Activated CD8-positive, alpha-beta T cell treated with anti-CD3 and anti-CD28 coated beads for 36 hours (primary cell): ENCODE results near the gene TRAFD1. TPM values are rescaled to one million over a fixed set of nuclear protein-coding genes. Genes with fewer than 3 reads are reported as not detected.

Source experiments
- ATAC-seq: fragments of 200-7000 bp; cut with Tn5 transposase; one replicate; pipeline ENCODE4 v1.10.0; 2021; ENCODE audit warnings: mild to moderate bottlenecking, moderate library complexity
- CTCF ChIA-PET: fragments of 350-600 bp; sonication (Branson Sonifier 250); formaldehyde crosslinking; loops from one replicate; lab custom pipeline; 2021; ENCODE audit warnings: antibody characterized with exemption; lab: Charles Lee
- POLR2A ChIA-PET: fragments of 350-600 bp; sonication (Branson Sonifier 250); formaldehyde crosslinking; loops from one replicate; lab custom pipeline; 2021; ENCODE audit warnings: antibody characterized with exemption; lab: Charles Lee
- DNase-seq: peaks from one replicate; pipeline ENCODE4 v3.0.0-alpha.2; 2020
- H3K27ac Mint-ChIP-seq: one replicate; pipeline ENCODE4 v1.8.0; 2021; ENCODE audit warnings: mild to moderate bottlenecking, mixed read lengths
- H3K27me3 Mint-ChIP-seq: one replicate; pipeline ENCODE4 v1.8.0; 2021; ENCODE audit warnings: mixed read lengths
- H3K36me3 Mint-ChIP-seq: one replicate; pipeline ENCODE4 v1.8.0; 2021; ENCODE audit warnings: low read depth, mixed read lengths
- H3K4me1 Mint-ChIP-seq: one replicate; pipeline ENCODE4 v1.8.0; 2021; ENCODE audit warnings: low read depth, mixed read lengths
- H3K4me3 Mint-ChIP-seq: one replicate; pipeline ENCODE4 v1.8.0; 2021; ENCODE audit warnings: mild to moderate bottlenecking, moderate library complexity, mixed read lengths
- H3K9me3 Mint-ChIP-seq: one replicate; pipeline ENCODE4 v1.8.0; 2021; ENCODE audit warnings: mixed read lengths
- CTCF ChIP-seq: fragments of 200-600 bp; IDR thresholded peaks from one replicate; pipeline ENCODE4 v1.8.0; 2022; ENCODE audit warnings: antibody characterized with exemption, mild to moderate bottlenecking
- intact Hi-C: fragments of 100-400 bp; cut with micrococcal nuclease; formaldehyde crosslinking; loops from one replicate; pipeline ENCODE4 v1.10.0; 2022
- total RNA-seq, 2 experiments: library from RNA; stranded (reverse); gene quantifications; one replicate each; pipeline ENCODE4 v1.2.3, GENCODE V29; 2021

TRAFD1 gene
- total RNA-seq, result 10 to 100 TPM; 34.6 to 35.8 TPM

GRCh38 chr12:112125250-112125999 is at the start of gene TRAFD1:
Gene TRAFD1 (plus strand): TSS chr12:112125560. CDS start chr12:112130523, 4,963 bp downstream.
- intact Hi-C loops, result no loop called here
- H3K27me3 Mint-ChIP-seq, result no peaks in the 10 kb centered on the region
- ATAC-seq (peak; percentile 99), DNase-seq (peak; percentile 99)
- H3K4me1 Mint-ChIP-seq, result peaks cover 34% of the 10 kb centered on the region
- H3K4me3 Mint-ChIP-seq, result peak within 1 kb of the TSS; percentile 85
- no peak for TF ChIP-seq CTCF
- no peaks in the 10 kb centered on the region for H3K9me3 Mint-ChIP-seq
- CTCF ChIA-PET, result interaction anchor here (1.0 to 2.1 kb wide), 3 partner anchors 9 to 262 kb away, joined by 4 to 8 read pairs (median 5); no protein-coding TSS in a partner anchor
- POLR2A ChIA-PET, result interaction anchor here (0.7 to 8.3 kb wide), 11 partner anchors 11 to 285 kb away, joined by 3 to 117 read pairs (median 5); partner anchors contain the start of gene NAA25
- peak within 1 kb of the TSS; percentile 90 for H3K27ac Mint-ChIP-seq
- peaks cover 3% of the 10 kb centered on the region for H3K36me3 Mint-ChIP-seq

GRCh38 chr12:112087055-112087850 is 38.1 kb upstream of the TRAFD1 start:
- ChIA-PET CTCF (interaction anchor here (0.8 to 2.6 kb wide), 5 partner anchors 9 to 155 kb away, joined by 3 to 7 read pairs (median 4); no protein-coding TSS in a partner anchor), POLR2A (interaction anchor here (0.6 to 1.7 kb wide), 5 partner anchors 11 to 54 kb away, joined by 3 to 8 read pairs (median 4); no protein-coding TSS in a partner anchor)
- Mint-ChIP-seq H3K9me3 (no peaks in the 10 kb centered on the region), H3K27me3 (no peaks in the 10 kb centered on the region), H3K4me3 (no peak overlapping the region), H3K36me3 (peaks cover 38% of the 10 kb centered on the region), H3K4me1 (peaks cover 16% of the 10 kb centered on the region), H3K27ac (peak overlapping the region; percentile 55)
- peak; percentile 17 for TF ChIP-seq CTCF
- no peak for ATAC-seq
- intact Hi-C loops, result no loop called here
- no peak for DNase-seq

- ATAC-seq, result no peak
- TF ChIP-seq CTCF, result no peak
- Mint-ChIP-seq H3K27ac (peak overlapping the region; percentile 53), H3K27me3 (no peaks in the 10 kb centered on the region), H3K9me3 (no peaks in the 10 kb centered on the region), H3K4me1 (peaks cover 14% of the 10 kb centered on the region), H3K36me3 (peaks cover 39% of the 10 kb centered on the region), H3K4me3 (no peak overlapping the region)
- DNase-seq, result no peak
- CTCF ChIA-PET, result interaction anchor here (1.7 kb wide), 2 partner anchors 9 to 12 kb away, joined by 4 to 5 read pairs; no protein-coding TSS in a partner anchor
- POLR2A ChIA-PET, result interaction anchor here (1.0 to 1.2 kb wide), 2 partner anchors 13 to 18 kb away, joined by 4 read pairs; no protein-coding TSS in a partner anchor
- intact Hi-C loops, result no loop called here
Measured at GRCh38 chr12:112087851-112088250, 37.5 kb upstream of the TRAFD1 start.

GRCh38 chr12:112091563-112091962 is 33.8 kb upstream of the TRAFD1 start:
- DNase-seq, result no peak
- intact Hi-C loops, result no loop called here
- Mint-ChIP-seq H3K36me3 (peaks cover 49% of the 10 kb centered on the region), H3K27me3 (no peaks in the 10 kb centered on the region), H3K9me3 (no peaks in the 10 kb centered on the region), H3K27ac (no peak overlapping the region), H3K4me3 (no peak overlapping the region), H3K4me1 (peaks cover 17% of the 10 kb centered on the region)
- ChIA-PET CTCF (interaction anchor here (1.5 kb wide), 1 partner anchor 25 kb away, joined by 3 read pairs; no protein-coding TSS in a partner anchor), POLR2A (interaction anchor here (1.2 to 1.4 kb wide), 2 partner anchors 15 to 17 kb away, joined by 3 to 8 read pairs; partner anchors contain the start of gene NAA25)
- ATAC-seq, result no peak
- TF ChIP-seq CTCF, result no peak
